ENCODE results near the gene FAM20C.

GRCh38 chr7:277228-277627, 84.9 kb downstream of the FAM20C start:
- TF ChIP-seq ESRRA (IDR thresholded peaks at IDR 0.05; ENCODE audit: low read length) = no peak
- TF ChIP-seq MEF2B (IDR thresholded peaks at IDR 0.05; ENCODE audit: partially characterized antibody, poor library complexity, severe bottlenecking) = no peak
